Natural killer cell treated with Interleukin-12 subunit alpha and Interleukin-12 subunit beta and Interleukin-15 and Interleukin-18, amount 100 ng/mL, for 72 hours (primary cell): ENCODE measurements around the gene BICC1. TPM values are rescaled to one million over a fixed set of nuclear protein-coding genes. Genes with fewer than 3 reads are reported as not detected.

Experiments used
- ATAC-seq, 2 donors: fragments of 150-1000 bp; cut with Tn5 transposase in 1 of 2; sonication (Bioruptor Pico), chemical (Tn5 transposase) in 1 of 2; 2 replicates each; pipeline ENCODE4 v1.10.0; 2021
- DNase-seq: peaks from one replicate; pipeline ENCODE4 v3.0.0; 2022; ENCODE audit warnings: low spot score
- H3K27ac Mint-ChIP-seq, 2 donors: 1 replicate in 1 of 2; 2 replicates in 1 of 2; pipeline ENCODE4 v1.8.0; 2022; ENCODE audit warnings: mixed read lengths in 2 of 2, mild to moderate bottlenecking in 1 of 2, moderate library complexity in 1 of 2
- H3K27me3 Mint-ChIP-seq, 2 donors: 1 replicate in 1 of 2; 2 replicates in 1 of 2; pipeline ENCODE4 v1.8.0; 2022; ENCODE audit warnings: mixed read lengths in 2 of 2
- H3K36me3 Mint-ChIP-seq: one replicate; pipeline ENCODE4 v1.8.0; 2022; ENCODE audit warnings: mixed read lengths
- H3K4me1 Mint-ChIP-seq, 2 donors: 1 replicate in 1 of 2; 2 replicates in 1 of 2; pipeline ENCODE4 v1.8.0; 2022; ENCODE audit warnings: low read depth in 2 of 2, mixed read lengths in 2 of 2, mild to moderate bottlenecking in 1 of 2
- H3K4me3 Mint-ChIP-seq: one replicate; pipeline ENCODE4 v1.8.0; 2022; ENCODE audit warnings: mixed read lengths
- H3K9me3 Mint-ChIP-seq: 2 replicates; pipeline ENCODE4 v1.8.0; 2022; ENCODE audit warnings: mixed read lengths
- total RNA-seq, 2 donors: library from RNA; stranded (reverse); gene quantifications; one replicate each; pipeline ENCODE4 v1.2.3, GENCODE V29; 2022

Gene BICC1
- total RNA-seq, 2 donors from 2014 or later, result 0.26 TPM; not detected in 1

DNA sequence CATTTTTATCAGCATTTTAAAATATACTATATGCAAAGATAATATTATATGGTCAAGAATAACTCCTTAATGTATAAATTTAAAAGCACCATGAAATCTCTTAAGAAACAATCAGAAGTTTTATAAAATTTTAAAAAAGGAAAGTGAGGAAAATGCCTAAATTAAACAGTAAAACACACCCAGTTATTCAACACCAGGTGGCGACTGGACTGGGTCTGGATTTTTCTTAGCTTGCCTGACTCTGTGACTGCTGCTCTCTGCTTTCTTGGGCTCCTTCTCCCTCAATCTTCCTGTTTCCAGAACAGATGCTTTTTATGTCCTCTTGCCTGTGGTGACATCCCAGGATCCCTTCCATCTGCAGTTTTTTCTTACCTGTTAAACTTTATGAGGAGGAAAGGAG lies 200.3 kb downstream of the BICC1 start:
- ATAC-seq (no peak), DNase-seq (no peak)
- Mint-ChIP-seq H3K9me3 (peaks cover 3% of the 10 kb centered on the region), H3K4me3 (no peak overlapping the region), H3K27ac (no peak overlapping the region), H3K36me3 (no peaks in the 10 kb centered on the region), H3K4me1 (no peaks in the 10 kb centered on the region), H3K27me3 (no peaks in the 10 kb centered on the region)

DNA sequence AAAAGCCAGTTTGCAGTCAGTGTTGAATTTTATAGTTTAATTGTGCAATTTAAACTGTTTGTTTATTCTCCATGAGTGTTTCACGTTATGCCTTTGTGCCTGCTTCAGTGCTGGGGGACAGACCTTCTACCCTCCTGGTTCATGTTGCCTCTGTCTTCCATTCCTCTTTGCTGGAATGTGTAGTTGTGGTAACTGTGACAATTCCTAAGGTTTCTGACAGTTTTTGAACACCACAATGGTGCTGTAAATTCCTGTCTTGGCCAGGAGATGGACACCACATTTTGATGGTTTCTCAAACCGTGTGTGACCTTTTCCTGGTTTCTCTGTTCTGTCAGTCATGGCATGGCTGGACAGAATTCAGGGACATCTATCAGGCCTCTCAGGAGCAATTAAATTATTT lies 201.7 kb downstream of the BICC1 start:
- no peak overlapping the region for H3K27ac Mint-ChIP-seq
- no peak for ATAC-seq
- H3K36me3 Mint-ChIP-seq, result no peaks in the 10 kb centered on the region
- no peaks in the 10 kb centered on the region for H3K4me1 Mint-ChIP-seq
- no peak for DNase-seq
- no peak overlapping the region for H3K4me3 Mint-ChIP-seq
- peaks cover 2% of the 10 kb centered on the region for H3K9me3 Mint-ChIP-seq
- H3K27me3 Mint-ChIP-seq, result no peaks in the 10 kb centered on the region

DNA sequence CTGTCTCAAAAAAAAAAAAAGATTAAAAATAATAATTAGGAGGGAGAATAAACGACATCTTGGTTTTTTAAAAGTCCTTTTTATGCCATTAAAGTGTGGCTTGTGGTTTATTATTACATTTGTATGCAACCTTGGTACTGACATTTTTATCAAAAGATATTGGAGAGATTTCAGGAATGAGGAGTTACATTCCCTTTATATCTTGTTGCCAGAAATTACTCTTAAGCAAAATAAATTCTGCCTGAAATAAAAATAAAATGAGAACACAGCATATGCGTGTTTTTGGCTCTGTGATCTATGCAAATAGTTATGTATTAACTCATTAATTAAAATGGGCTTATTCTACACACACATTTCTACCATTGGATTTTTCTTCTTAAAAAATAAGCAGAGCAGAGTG lies 202.4 kb downstream of the BICC1 start:
- H3K36me3 Mint-ChIP-seq, result no peaks in the 10 kb centered on the region
- ATAC-seq (no peak), DNase-seq (no peak)
- no peaks in the 10 kb centered on the region for H3K27me3 Mint-ChIP-seq
- no peak overlapping the region for H3K27ac Mint-ChIP-seq
- H3K4me3 Mint-ChIP-seq, result no peak overlapping the region
- no peaks in the 10 kb centered on the region for H3K4me1 Mint-ChIP-seq
- H3K9me3 Mint-ChIP-seq, result peaks cover 3% of the 10 kb centered on the region

DNA sequence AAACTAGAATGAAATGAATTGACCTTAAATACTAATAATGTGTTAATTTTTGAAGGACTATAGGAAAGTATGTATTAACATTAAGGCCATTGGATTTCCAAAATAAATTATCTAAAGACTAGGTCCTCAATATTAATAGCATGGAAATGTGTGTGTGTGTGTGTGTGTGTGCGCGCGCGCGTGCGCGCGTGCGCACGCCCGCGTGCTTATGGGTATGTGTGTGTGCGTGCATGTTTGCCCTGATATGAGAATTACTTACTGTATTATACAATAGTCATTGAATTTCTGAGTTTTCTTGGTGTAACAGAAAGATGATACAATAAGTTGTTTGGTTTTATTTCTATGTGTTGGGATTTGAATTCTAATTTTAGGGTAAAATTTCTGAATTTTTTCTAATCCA lies 205.9 kb downstream of the BICC1 start:
- DNase-seq (no peak), ATAC-seq (no peak)
- Mint-ChIP-seq H3K9me3 (peaks cover 3% of the 10 kb centered on the region), H3K4me3 (no peak overlapping the region), H3K4me1 (no peaks in the 10 kb centered on the region), H3K27ac (no peak overlapping the region), H3K27me3 (no peaks in the 10 kb centered on the region), H3K36me3 (no peaks in the 10 kb centered on the region)

DNA sequence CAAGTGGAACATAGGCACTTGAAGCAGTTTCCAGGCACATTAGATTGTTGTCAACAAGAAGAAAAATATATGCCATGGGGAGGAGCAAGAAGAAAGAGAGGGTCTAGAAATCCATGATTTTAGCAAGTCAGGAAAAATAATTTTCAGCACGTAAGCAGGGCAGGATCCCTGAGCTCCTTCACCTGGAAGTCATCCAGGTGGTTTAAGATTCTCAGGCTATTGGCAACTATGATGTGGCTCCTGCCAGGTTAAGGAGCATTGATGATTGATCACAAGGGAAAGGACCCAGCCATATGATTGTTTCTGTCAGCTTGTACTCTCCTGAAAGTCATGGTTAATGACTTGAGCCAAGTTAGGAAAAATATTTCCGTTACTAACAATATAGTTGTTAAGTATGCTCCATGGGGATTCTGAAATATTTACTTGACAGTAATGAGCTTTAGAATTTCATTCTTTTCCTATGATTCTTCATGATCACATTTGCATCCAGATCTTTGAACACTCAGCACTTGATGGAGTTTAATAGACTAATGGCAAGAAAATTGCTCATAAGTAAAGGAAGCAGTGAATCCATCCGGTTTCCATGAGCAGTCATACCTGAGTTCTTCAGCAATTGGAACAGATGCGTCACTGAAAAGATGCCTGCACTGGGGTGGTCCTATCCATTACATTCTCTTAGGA lies 209.1 kb downstream of the BICC1 start:
- Mint-ChIP-seq H3K36me3 (no peaks in the 10 kb centered on the region), H3K27ac (no peak overlapping the region), H3K4me3 (no peak overlapping the region), H3K9me3 (peaks cover 3% of the 10 kb centered on the region), H3K4me1 (no peaks in the 10 kb centered on the region), H3K27me3 (no peaks in the 10 kb centered on the region)
- ATAC-seq (no peak), DNase-seq (no peak)

DNA sequence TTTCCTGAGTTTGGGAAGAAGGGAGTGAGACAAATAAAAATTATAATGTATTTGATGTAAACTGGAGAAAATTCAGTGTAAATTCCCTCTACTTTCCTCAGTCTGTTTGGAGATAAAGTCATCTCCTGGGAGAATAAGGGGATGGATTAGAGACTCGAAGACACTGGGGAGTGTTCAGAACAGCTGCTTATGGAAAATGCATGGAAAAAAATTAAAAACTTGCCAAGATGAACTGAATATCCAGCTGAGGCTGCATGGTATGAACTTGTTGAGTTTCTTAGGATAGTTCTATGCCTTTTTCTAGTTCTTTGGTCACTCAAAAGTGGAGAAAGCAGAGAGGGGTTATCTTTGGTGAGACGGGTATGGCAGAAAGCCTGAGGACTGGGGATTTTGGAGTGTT lies 210.5 kb downstream of the BICC1 start:
- no peaks in the 10 kb centered on the region for H3K27me3 Mint-ChIP-seq
- no peak overlapping the region for H3K27ac Mint-ChIP-seq
- H3K36me3 Mint-ChIP-seq, result no peaks in the 10 kb centered on the region
- H3K4me1 Mint-ChIP-seq, result no peaks in the 10 kb centered on the region
- no peak overlapping the region for H3K4me3 Mint-ChIP-seq
- peaks cover 3% of the 10 kb centered on the region for H3K9me3 Mint-ChIP-seq
- DNase-seq (no peak), ATAC-seq (no peak)

DNA sequence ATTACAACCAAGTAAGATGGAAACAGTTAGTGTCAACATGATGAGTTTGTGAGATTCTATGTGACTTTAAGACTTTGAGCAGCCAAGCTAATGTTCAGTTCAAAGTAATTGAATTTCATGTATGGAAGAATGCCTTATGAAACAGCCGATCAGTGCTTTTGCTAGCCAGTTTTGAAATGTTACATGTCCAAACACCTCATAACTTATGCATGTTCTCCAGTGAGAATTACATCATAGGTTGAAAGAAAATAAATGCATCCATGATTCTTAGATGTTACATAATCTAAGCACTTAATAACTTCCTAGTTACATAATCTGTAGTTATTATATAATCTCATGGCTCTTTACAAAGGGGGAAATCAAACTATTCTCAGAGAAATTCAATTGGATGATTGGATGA lies 211.3 kb downstream of the BICC1 start:
- ATAC-seq, result no peak
- Mint-ChIP-seq H3K27me3 (no peaks in the 10 kb centered on the region), H3K4me1 (no peaks in the 10 kb centered on the region), H3K9me3 (peaks cover 3% of the 10 kb centered on the region), H3K4me3 (no peak overlapping the region), H3K36me3 (no peaks in the 10 kb centered on the region), H3K27ac (no peak overlapping the region)
- no peak for DNase-seq

DNA sequence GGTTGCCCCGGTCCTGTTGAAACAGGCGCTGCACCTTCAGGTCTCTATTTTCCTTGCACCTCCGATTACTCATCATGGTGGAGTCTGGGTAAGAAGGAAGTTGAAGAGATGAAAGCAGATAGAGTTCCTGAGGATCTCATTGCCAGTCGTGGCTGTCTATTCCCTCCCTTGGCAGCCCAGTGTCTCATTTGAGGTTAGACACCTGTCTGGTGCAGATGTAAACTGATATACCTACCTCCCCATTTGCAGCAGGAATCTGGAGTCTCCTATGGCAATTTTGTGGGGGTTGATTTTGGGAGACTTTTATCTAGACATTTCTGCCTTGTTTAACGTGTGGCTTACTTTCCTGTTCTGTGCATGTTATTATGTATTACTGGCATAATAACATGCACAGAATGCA lies 212.1 kb downstream of the BICC1 start:
- Mint-ChIP-seq H3K36me3 (no peaks in the 10 kb centered on the region), H3K4me3 (no peak overlapping the region), H3K27me3 (no peaks in the 10 kb centered on the region), H3K4me1 (no peaks in the 10 kb centered on the region), H3K27ac (no peak overlapping the region), H3K9me3 (peaks cover 1% of the 10 kb centered on the region)
- DNase-seq (no peak), ATAC-seq (no peak)

DNA sequence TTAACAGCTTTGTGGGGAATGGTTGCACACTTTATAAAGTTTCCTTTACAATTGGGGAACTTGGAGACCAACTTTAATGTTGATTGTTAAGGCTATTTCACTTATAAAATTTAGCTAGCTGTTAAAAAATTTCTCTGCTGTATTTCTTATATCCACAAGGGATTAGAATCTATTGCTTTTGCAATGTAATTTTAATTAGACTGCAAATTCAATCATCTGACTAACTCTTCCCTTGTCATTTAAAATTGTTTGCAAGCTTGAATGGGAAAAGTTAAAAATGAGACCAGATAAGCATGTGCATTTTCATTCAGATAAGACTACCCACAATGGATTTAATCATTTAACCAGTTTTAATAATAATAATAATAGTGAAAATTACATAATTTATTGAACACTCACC lies 213.2 kb downstream of the BICC1 start:
- no peaks in the 10 kb centered on the region for H3K27me3 Mint-ChIP-seq
- H3K4me3 Mint-ChIP-seq, result no peak overlapping the region

DNA sequence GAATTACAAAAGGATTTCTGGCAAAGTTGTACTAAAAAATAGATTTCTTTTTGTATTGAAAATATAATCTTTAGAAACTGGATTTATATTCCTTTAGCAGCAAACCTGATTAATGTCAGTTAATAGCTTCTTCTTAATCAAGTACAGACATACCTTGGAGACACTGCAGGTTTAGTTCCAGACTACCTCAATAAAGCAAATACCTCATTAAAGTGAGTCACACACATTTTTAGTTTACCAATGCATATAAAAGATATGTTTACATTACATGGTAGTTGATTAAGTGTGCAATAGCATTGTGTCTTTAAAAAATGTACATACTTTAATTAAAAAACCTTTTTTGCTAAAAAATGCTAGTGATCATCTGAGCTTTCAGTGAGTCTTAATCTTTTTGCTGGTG lies 215.0 kb downstream of the BICC1 start:
- Mint-ChIP-seq H3K4me1 (no peaks in the 10 kb centered on the region), H3K4me3 (no peak overlapping the region), H3K27ac (no peak overlapping the region), H3K27me3 (no peaks in the 10 kb centered on the region), H3K36me3 (no peaks in the 10 kb centered on the region), H3K9me3 (peaks cover 7% of the 10 kb centered on the region)
- no peak for ATAC-seq
- no peak for DNase-seq

More for the DNA sequence above, 213.2 kb downstream of the BICC1 start:
- no peaks in the 10 kb centered on the region for H3K36me3 Mint-ChIP-seq
- ATAC-seq (no peak), DNase-seq (no peak)
- peaks cover 3% of the 10 kb centered on the region for H3K9me3 Mint-ChIP-seq
- H3K4me1 Mint-ChIP-seq, result no peaks in the 10 kb centered on the region
- H3K27ac Mint-ChIP-seq, result no peak overlapping the region

DNA sequence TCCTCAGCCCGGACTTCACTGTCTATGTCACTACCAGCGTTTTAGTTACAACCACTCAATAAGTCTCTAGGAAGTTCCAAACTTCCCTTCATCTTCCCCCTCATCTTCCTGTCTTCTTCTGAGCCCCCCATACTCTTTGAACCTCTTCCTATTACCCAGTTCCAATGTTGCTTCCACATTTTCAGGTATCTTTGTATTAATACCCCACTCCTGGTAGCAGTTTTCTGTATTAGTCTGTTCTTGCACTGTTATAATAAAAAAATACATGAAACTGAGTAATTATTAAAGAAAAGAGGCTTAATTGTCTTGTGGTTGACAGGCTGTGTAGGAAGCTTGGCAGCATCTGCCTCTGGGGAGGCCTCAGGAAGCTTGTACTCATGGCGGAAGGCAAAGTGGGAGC lies 218.6 kb downstream of the BICC1 start:
- Mint-ChIP-seq H3K36me3 (no peaks in the 10 kb centered on the region), H3K9me3 (peaks cover 7% of the 10 kb centered on the region)
- no peak for ATAC-seq

DNA sequence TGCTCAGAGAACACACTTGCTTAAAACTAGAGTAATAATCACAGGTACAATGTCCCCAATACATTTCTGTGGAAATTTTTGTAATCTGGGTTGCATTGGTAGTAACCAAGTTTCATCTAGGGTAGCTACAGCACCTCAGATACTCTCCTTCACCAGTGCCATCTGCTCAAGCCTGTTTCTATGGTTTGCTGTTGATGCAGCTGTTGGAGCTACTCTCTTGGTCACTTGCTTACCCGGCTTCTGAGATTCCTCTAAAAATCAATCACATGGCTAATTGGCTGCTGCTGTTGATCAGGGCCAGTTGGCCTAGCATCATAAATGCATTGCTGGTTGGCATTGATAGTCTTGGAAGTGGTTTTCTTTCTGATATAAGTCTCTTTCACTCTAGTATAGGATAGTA lies 220.8 kb downstream of the BICC1 start:
- no peaks in the 10 kb centered on the region for H3K36me3 Mint-ChIP-seq
- H3K27me3 Mint-ChIP-seq, result peaks cover 0 to 2% of the 10 kb centered on the region in 2 donors
- peaks cover 7% of the 10 kb centered on the region for H3K9me3 Mint-ChIP-seq
- H3K27ac Mint-ChIP-seq, result no peak overlapping the region
- H3K4me3 Mint-ChIP-seq, result no peak overlapping the region
- H3K4me1 Mint-ChIP-seq, result no peaks in the 10 kb centered on the region
- ATAC-seq, result no peak
- DNase-seq, result no peak

More for the DNA sequence above, 218.6 kb downstream of the BICC1 start:
- Mint-ChIP-seq H3K4me1 (no peaks in the 10 kb centered on the region), H3K4me3 (no peak overlapping the region), H3K27ac (no peak overlapping the region), H3K27me3 (peaks cover 0 to 2% of the 10 kb centered on the region in 2 donors)
- DNase-seq, result no peak

DNA sequence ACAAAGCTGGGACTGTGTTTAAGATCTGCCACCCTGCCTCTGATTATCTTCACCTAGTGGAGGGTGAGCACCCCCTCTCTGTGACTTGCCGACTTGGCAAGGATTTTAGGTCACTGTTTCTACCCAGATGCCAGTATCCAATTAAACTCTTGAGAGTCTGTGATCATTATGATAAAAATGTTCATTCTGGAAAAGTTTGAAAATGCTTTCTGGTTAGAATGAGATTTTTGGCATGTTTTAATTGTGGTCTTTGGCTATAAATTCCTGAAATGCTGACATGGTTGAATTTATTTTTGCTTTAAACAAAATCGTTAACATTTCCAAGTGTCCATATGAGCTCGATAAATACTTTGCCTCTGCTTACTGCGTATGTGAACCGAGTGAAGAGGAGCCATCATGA lies 221.4 kb downstream of the BICC1 start:
- Mint-ChIP-seq H3K27ac (no peak overlapping the region), H3K9me3 (peaks cover 7% of the 10 kb centered on the region), H3K4me1 (no peaks in the 10 kb centered on the region), H3K36me3 (no peaks in the 10 kb centered on the region), H3K27me3 (peaks cover 0 to 2% of the 10 kb centered on the region in 2 donors), H3K4me3 (no peak overlapping the region)
- no peak for DNase-seq
- no peak for ATAC-seq

DNA sequence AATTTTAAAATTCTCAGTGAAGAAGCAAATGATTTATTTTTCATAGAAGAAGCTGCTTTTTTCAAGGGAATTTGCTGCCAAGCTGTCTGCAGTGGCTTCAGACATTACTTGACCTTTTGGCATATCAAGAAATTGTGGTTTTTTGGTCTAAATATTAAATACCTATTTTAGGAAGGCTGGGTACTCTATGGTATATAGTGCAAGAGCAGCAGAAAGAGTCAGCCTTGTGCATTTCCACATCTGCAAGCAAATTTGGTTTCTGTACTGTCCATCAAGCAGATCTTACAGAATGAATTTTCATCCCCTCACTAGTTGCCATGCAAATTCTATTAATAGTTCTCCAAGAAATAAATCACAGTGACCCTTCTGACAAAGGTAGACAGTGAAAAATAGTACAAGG lies 222.0 kb downstream of the BICC1 start:
- Mint-ChIP-seq H3K4me1 (no peaks in the 10 kb centered on the region), H3K36me3 (no peaks in the 10 kb centered on the region), H3K27me3 (peaks cover 0 to 2% of the 10 kb centered on the region in 2 donors), H3K4me3 (no peak overlapping the region), H3K9me3 (peaks cover 7% of the 10 kb centered on the region), H3K27ac (no peak overlapping the region)
- DNase-seq (no peak), ATAC-seq (no peak)

DNA sequence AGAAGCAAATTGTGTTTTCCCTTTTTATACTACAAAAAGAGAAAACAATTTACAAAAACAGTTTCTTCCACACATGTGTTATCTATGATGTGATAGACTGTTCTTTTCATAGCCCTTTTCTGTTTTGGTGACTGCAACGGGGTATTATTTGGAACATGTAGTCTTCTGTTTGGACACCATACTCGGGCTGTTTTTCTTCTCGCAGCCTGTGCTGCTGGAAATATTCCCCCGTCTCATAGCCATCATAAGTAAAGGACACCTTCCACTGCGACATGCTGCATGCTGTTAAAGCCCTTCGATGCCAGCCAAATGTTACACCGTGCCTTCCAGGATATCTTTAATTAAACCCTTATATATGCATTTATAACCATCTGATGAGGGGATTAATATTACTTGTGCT lies 222.4 kb downstream of the BICC1 start:
- Mint-ChIP-seq H3K36me3 (no peaks in the 10 kb centered on the region), H3K4me3 (no peak overlapping the region), H3K27me3 (peaks cover 0 to 2% of the 10 kb centered on the region in 2 donors), H3K9me3 (peaks cover 4% of the 10 kb centered on the region), H3K4me1 (no peaks in the 10 kb centered on the region), H3K27ac (no peak overlapping the region)
- no peak for ATAC-seq
- no peak for DNase-seq
